NB4 (cell line): ENCODE results near the gene DAB1.

Experiments used
- DNase-seq: peaks from one replicate; pipeline ENCODE4 v3.0.0; 2010; ENCODE audit warnings: low read depth
- H3K4me3 ChIP-seq: one replicate; pipeline ENCODE4 v1.5.1; 2011; ENCODE audit warnings: mild to moderate bottlenecking, low read depth, low read length, moderate library complexity
- CTCF ChIP-seq: IDR thresholded peaks from one replicate; pipeline ENCODE4 v1.5.1; 2012; ENCODE audit warnings: low read depth, low read length
- MAX ChIP-seq: IDR thresholded peaks from 2 replicates; pipeline ENCODE4 v1.6.1; 2011; ENCODE audit warnings: low read depth, low read length
- MYC ChIP-seq: IDR thresholded peaks from 2 replicates; pipeline ENCODE4 v1.6.1; 2011; ENCODE audit warnings: low read depth, low read length
- POLR2A ChIP-seq: IDR thresholded peaks from 2 replicates; pipeline ENCODE4 v1.6.1; 2011; ENCODE audit warnings: mild to moderate bottlenecking; ENCODE audit not compliant: insufficient read length; ENCODE audit errors: extremely low read depth

Gene DAB1

GRCh38 chr1:57421806-57422205 lies 2.1 kb downstream of the DAB1 start:
- no peak overlapping the region for H3K4me3 ChIP-seq
- TF ChIP-seq MYC (no peak), MAX (no peak), POLR2A (no peak), CTCF (no peak)
- no peak for DNase-seq

GRCh38 chr1:57420981-57421785 lies 2.7 kb downstream of the DAB1 start:
- TF ChIP-seq CTCF (no peak), POLR2A (no peak), MYC (no peak), MAX (no peak)
- H3K4me3 ChIP-seq, result no peak overlapping the region
- DNase-seq, result no peak

- TF ChIP-seq MYC, result no peak
- TF ChIP-seq MAX, result no peak
- no peak for TF ChIP-seq CTCF
- TF ChIP-seq POLR2A, result no peak
- no peak for DNase-seq
- H3K4me3 ChIP-seq, result no peak overlapping the region
Measured at GRCh38 chr1:57418971-57419370, 4.9 kb downstream of the DAB1 start.

- TF ChIP-seq POLR2A (no peak), CTCF (no peak), MAX (no peak), MYC (no peak)
- no peak for DNase-seq
Measured at GRCh38 chr1:57411262-57411661, 12.6 kb downstream of the DAB1 start.

GRCh38 chr1:57410508-57410907 lies 13.4 kb downstream of the DAB1 start:
- no peak for TF ChIP-seq CTCF
- no peak for TF ChIP-seq MAX
- TF ChIP-seq MYC, result no peak
- TF ChIP-seq POLR2A, result no peak
- H3K4me3 ChIP-seq, result no peak overlapping the region
- DNase-seq, result no peak

More at GRCh38 chr1:57411262-57411661, 12.6 kb downstream of the DAB1 start:
- H3K4me3 ChIP-seq, result no peak overlapping the region
